Measurements from ENCODE around the gene HIF3A.

Gene HIF3A

DNA sequence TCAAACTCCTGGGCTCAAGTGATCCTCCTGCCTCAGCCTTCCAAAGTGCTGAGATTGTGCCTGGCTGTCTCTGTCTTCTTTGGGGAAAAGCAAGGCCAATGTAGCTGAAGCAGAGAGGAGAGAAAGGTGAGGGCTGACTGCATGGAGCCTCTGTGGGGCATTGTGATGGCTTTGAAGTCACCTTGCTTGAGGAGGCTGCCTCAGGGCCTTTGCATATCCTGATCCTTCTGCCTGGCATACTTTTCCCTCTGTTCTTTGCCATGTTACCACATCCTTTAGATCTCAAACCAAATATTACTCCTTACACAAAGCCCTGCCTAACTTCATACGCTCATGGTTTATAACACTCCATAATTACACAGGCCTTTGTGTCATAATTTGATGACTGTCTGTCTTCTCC is 40.6 kb downstream of the HIF3A start:
- DNase-seq: no peak

- DNase-seq: no peak
Observed at GRCh38 chr19:46339446-46339845, 42.6 kb downstream of the HIF3A start.

DNA sequence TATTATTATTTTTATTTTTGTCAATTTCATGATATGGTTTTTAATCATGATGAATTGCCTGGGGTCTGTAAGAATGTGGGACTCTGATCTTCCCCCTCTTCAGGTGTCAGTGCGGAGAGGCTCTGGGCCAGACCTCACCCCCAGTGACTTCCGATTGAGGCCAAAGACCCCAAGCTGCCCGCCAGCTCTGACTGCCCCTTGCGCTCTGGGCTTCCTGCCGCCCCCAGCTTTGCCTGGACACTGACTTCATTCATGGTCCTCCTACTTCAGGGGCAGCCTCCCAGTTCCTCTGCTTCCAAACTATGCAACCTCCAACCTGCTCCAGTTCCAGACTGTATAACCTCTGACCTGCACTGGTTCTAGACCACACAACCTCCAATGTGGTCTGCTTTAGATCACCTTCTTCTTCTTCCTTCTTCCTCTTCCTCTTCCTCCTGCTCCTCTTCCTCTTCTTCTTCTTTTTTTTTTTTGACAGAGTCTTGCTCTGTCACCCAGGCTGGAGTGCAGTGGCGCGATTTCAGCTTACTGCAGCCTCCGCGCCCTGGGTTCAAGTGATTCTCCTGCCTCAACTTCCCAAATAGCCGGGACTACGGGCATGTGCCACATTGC is 43.3 kb downstream of the HIF3A start:
- DNase-seq: no peak

- DNase-seq: no peak
Observed at GRCh38 chr19:46341937-46342336, 45.1 kb downstream of the HIF3A start.

DNA sequence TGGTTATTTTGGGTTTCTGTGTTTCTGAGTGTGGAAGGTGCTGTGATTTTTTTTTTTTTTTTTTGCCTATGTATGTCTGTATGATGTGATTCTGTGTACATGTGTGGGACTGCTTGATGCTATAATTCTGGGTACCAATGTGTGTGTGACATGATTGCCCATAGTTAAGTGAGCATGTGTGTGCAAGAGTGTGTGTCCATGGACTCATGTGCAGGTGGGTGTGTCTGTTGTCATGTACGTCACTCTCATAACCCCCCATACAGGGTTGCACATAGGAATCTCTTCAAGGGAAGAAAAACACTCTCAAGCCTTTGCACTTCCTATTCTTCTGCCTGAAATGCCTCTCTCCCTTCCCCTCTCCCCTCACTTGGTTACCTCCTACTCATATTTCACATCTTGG is 47.5 kb downstream of the HIF3A start:
- no peak for DNase-seq

DNA sequence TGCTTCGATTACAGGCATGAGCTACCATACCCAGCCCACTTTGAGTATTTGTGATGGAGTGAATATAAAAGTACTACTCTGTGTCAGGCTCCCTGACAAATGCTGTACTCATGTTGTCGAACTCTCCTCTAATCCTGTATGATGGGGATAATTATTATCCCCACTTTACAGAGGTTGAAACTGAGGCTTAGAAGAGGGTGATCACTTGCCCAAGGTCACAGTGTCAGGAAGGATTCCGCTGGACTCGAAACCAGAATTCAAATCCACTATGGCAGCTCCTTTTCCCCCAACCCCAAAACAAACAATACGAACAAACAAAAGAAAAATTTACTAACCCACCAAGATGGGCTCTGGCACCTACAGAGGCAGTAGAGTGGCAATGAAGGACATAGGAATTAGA is 48.3 kb downstream of the HIF3A start:
- no peak for DNase-seq

DNA sequence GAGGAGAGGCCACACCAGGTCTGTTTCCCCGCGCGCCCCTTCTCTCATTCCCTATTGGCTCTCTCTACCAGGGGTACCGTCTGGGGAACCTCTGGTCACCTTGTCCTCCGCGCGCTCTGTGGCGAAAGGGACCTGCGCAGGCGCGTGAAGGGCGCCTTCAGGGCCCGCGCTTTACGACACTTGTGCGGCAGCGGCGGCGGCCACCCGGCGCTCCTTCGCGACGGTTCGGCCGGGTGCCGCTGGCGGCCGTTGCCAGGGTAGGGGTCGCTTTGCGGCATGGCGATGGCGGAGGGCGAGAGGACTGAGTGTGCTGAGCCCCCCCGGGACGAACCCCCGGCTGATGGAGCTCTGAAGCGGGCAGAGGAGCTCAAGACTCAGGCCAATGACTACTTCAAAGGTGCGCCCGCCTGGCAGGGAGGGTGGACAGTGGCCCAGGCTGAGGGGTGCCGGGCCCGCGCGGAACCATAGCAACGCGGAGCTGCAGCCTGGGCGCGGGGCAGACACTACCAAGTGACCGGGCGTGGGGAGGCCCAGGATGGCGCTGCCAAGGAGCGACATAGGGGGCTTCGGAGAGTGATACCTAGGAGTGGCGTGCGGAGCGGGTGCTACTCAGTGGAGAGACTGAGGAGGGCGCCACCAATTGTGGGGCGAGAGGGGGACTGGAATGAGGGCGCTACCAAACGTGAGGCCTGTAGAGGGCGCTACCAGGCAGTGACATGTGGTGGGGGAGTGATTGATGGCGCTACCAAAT is 50.2 kb downstream of the HIF3A start, which contains the start of gene PPP5C:
Gene PPP5C (plus strand): TSS at position 267 of the 751 bp plus-strand sequence. CDS start 10 bp downstream, at position 277.
- peak; percentile 98 for DNase-seq

GRCh38 chr19:46347572-46347883 is 50.7 kb downstream of the HIF3A start:
- no peak for DNase-seq

- DNase-seq: no peak
Observed at GRCh38 chr19:46347985-46348384, 51.1 kb downstream of the HIF3A start.

DNA sequence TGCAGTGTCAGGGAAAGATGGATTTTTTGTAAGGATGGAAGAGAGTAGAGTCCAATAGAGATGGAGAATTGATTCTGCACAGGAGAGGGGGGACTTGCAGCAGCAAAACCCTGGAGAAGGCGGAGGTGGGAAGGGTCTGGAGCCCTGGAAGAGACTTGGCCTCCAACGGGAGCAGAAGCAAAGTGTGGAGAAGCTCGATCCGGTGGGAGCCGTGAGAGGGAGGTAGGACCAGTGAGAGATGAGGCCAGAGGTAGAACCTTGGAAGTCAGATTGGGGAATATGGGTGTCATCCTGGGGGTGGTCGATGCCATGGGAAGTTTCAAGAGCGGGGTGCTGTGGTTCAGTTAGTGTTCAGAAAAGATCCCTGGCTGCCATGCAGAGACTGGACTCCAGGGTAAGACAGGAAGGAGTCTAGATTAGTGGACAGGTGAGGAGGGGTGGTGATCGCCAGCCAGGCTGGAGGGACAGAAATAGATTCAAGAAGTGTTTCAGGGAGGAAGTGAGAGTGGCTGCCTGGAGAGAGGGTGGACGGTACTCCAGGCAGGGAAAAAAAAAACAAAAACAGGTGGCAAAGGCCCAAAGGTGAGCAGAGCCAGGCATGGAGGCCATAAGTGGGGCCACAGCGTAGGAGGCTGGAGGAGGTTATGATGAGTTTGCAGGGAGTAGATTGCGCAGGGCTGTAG is 52.6 kb downstream of the HIF3A start:
- DNase-seq: no peak

DNA sequence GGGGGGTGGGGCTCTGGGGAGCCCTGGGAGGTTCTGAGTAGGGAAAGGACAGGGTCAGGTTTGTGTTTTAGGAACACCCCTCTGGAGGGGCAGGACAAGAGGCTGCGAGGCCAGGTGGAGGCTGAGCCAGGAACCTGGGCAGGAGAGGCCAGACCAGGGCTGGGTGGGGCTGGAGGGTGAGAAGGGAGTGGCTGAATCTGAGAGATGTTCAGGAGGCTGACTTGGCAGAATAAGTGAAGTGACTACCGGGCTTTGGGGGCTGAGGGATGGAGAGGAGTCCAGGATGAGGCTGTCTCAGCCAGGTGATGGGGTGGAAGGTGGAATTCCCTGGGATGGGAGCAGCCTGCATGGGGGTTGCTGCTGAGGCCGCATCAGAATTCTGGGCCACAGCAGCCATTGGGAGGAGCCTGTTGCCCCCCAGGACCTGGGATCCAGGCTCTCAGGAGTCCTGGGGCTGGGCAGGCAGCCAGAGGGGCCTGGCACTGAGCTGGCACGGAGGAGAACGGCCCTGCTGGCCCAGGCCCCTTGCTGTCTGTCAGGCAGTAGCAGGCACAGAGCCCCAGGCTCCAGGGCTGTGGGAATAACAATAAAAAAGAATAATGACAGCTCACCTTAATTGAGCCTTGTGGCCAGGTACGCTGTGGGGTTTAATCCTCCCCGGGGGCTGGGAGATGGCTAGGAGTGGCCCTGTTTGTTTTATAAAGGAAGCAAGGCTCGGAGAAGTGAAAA is 53.4 kb downstream of the HIF3A start:
- no peak for DNase-seq

DNA sequence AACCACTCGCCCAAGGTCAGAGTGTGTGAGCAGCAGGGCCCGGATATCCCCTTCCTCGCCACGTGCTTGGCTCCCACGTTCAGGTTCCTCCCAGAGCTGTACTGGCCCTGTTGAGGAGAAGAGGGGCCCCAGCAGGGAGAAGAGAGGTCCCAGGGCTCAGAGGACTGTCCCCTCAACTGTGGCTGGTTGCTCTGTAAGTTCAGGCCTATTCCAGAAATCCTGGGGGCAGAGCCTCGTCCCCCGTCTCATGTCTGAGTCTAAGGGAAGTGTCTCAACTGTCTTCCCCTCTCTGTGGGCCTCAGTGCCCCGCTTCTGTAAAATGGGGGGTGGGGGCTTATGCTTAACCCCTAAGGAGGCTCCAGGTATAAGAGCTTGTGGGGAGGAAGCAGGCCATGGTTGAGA is 53.9 kb downstream of the HIF3A start:
- DNase-seq: no peak

- no peak for DNase-seq
Observed at GRCh38 chr19:46351241-46352041, 54.6 kb downstream of the HIF3A start.

GRCh38 chr19:46353730-46354528 is 57.1 kb downstream of the HIF3A start:
- no peak for DNase-seq

- DNase-seq: no peak
Observed at GRCh38 chr19:46355234-46356148, 58.6 kb downstream of the HIF3A start.

GRCh38 chr19:46356149-46357055 is 59.6 kb downstream of the HIF3A start:
- DNase-seq: no peak

GRCh38 chr19:46357846-46358583 is 61.2 kb downstream of the HIF3A start:
- DNase-seq: no peak

DNA sequence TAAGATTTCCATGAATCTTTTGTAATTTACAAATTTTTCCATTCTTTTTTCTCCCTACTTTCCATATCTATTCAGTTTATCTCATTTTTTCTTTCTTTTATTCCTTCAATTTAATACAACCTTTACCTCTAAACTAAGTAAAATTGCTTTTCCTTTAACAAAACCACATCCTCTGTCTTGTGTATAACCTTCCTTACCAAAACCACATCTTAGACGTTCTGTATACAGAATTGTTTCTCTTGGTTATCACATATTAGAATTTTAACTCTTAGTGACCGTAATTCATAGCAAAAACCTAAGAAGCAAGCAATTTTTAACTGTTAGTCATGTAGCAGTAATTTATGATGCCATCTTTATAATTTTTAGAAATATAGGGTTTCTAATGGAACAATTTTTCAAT is 65.1 kb downstream of the HIF3A start:
- no peak for DNase-seq

DNA sequence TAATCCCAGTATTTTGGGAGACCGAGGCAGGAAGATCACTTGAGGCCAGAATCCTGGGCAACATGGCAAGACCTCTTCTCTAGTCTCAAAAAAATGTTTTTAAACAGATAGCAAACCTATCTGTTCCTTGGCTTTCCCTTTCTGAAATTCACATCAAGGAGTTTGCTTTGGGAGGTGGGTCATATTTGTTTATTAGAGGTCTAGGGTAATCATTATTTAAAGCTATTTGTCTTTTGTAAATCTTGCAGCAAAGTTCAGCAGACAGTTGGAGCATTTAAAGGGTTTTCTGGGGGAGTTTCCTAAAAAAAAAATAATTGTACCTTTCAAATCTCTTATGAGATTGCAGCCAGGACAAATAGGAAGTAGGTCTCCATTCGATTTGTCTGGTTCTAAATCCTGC is 67.5 kb downstream of the HIF3A start:
- no peak for DNase-seq
